Measurements from ENCODE around the gene LRBA.

- TF ChIP-seq POLR2AphosphoS5 (IDR thresholded peaks at IDR 0.05; ENCODE audit: low read depth, low read length) (no peak), POLR2A (IDR thresholded peaks at IDR 0.05; ENCODE audit: low read depth, low read length) (no peak)
These were observed 36.1 kb downstream of the LRBA start for GRCh38 chr4:150978738-150979575.

Data from GM12892 (cell line).